Stimulated activated CD8-positive, alpha-beta memory T cell treated with anti-CD3 and anti-CD28 coated beads, Interleukin-7, amount 100 ng/mL, for 4 hours (primary cell): ENCODE data around the gene DHFR.
"Not testable (repeated sequence)": the region's sequence is repeated elsewhere in the genome, so short reads cannot be mapped to it uniquely, and the experiment has no call there.

Source experiments
- DNase-seq, 2 donors: peaks; one replicate each; pipeline ENCODE4 v3.0.0-alpha.2; 2020; ENCODE audit warnings: low read depth in 2 of 2

Gene DHFR

DNA sequence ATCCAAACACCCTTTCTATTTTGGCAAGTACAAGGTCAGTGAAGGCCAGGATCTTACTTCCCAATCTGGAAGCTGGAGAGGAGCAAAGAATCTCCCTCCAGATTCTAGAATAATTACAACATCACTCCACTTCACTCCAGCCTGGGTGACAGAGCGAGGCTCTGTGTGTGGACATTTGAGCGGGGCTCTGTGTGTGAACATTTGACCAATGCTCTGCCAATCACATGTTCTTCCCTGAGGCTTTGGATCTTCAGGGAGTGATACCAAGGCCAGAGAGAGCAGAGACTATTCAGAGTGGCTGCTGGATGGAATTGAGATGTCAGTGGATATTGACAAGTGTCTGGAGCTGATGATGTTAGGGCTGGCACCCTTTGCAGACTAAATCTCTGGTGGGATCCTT, 60.0 kb downstream of the DHFR start:
- no peak for DNase-seq

- DNase-seq, result no peak
Measured at GRCh38 chr5:80592761-80593160, 62.0 kb downstream of the DHFR start.

DNA sequence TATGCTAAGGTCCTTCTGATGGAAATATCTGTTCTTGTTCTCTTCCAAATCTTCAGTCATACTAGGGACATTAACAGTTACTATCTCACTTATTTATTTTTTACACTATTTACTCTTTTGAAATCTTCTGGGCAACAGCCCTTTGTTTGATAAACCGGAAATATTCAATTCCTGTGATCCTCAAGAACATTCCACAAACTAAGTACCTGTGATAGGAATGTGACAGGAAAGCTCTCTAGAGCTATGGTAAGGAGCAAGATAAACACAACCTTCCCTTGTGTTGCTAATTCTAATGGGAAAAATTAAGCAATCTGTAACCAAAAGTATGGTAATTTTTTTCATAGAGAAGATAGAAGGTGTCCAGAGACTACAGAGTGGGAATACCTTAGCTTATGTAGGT, 62.7 kb downstream of the DHFR start:
- DNase-seq, result no peak

- no peak for DNase-seq
Measured at GRCh38 chr5:80591352-80591751, 63.4 kb downstream of the DHFR start.

- no peak for DNase-seq
Measured at GRCh38 chr5:80590766-80591165, 64.0 kb downstream of the DHFR start.

- no peak for DNase-seq
Measured at GRCh38 chr5:80588858-80589540, 65.8 kb downstream of the DHFR start.

GRCh38 chr5:80584770-80585169, 70.0 kb downstream of the DHFR start:
- no peak for DNase-seq

GRCh38 chr5:80580291-80580690, 74.5 kb downstream of the DHFR start:
- DNase-seq, result not testable (repeated sequence)

- DNase-seq, result no peak
Measured at GRCh38 chr5:80579050-80579449, 75.7 kb downstream of the DHFR start.

DNA sequence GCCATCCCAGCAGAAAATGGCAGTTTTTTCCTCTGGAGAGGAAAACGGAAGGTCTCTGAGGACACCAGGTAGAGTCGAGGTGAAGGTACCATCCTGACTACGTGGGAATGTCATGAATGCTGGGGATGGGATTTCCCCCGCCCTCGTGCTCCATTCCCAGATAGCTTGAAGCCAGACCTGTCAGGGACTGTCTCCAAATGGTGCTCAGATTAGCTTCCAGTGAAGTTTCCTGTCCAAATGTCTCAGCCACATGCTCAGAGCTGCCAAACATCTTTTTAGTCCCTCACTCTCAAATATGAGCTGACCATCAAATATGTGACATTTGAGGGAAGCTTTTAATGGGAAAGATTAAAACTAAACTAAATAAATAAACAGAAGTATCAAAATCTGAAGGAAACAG, 77.1 kb downstream of the DHFR start:
- DNase-seq, result no peak

DNA sequence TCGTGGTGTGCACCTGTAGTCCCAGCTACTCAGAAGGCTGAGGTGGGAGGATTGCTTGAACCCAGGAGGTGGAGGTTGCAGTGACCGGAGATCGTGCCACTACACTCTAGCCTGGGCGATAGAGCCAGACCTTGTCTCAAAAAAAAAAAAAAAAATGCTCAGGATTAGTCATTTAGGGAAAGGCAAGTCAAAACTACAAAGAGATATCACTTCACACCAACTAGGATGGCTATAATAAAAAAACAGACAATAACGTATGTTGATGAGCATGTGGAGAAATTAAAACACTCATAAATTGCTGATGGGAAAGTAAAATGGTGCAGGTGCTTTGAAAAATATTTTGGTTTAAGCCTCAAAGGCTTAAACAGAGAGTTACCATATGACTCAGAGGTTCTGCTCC, 78.4 kb downstream of the DHFR start:
- no peak for DNase-seq
